ENCODE measurements around the gene SLC6A8.
A peak's percentile ranks its signal among the peaks of the same experiment; 100 is the strongest.

SLC6A8 gene

GRCh38 chrX:153724252-153725038 is 36.7 kb downstream of the SLC6A8 start, which contains the start of the genes ABCD1 and BCAP31:
ABCD1 (plus strand) TSS chrX:153724856; CDS start chrX:153725267, 411 bp downstream.
BCAP31 (minus strand) TSS chrX:153724387; CDS start chrX:153723244, 1,143 bp downstream.
- H3K27ac Mint-ChIP-seq = peak within 1 kb of the TSS; percentile 47 to 91 (median 78)
- peaks cover 6% of the 10 kb centered on the region for H3K27me3 Mint-ChIP-seq (ENCODE audit: low read depth)
- H3K4me1 Mint-ChIP-seq = peaks cover 21% of the 10 kb centered on the region
- TF ChIP-seq CTCF (IDR thresholded peaks at IDR 0.05; ENCODE audit: unreplicated experiment in 3 of 3) = no peak
- H3K4me3 Mint-ChIP-seq = peak within 1 kb of the TSS; percentile 87 to 90 (median 87)
- H3K36me3 Mint-ChIP-seq (ENCODE audit: low read depth) = peaks cover 21% of the 10 kb centered on the region
- peaks cover 12% of the 10 kb centered on the region for H3K9me3 Mint-ChIP-seq

- TF ChIP-seq CTCF (IDR thresholded peaks at IDR 0.05; ENCODE audit: unreplicated experiment in 3 of 3) = no peak
- H3K4me3 Mint-ChIP-seq = peak overlapping the region; percentile 66 to 82 (median 72)
- peaks cover 21% of the 10 kb centered on the region for H3K4me1 Mint-ChIP-seq
- peaks cover 6% of the 10 kb centered on the region for H3K27me3 Mint-ChIP-seq (ENCODE audit: low read depth)
- peaks cover 12% of the 10 kb centered on the region for H3K9me3 Mint-ChIP-seq
- H3K36me3 Mint-ChIP-seq (ENCODE audit: low read depth) = peaks cover 17% of the 10 kb centered on the region
- peak overlapping the region in 1 of 3 experiments; percentile 51 for H3K27ac Mint-ChIP-seq
Observed at GRCh38 chrX:153725039-153725831, 37.5 kb downstream of the SLC6A8 start.

GRCh38 chrX:153725832-153726285 is 38.1 kb downstream of the SLC6A8 start:
- Mint-ChIP-seq H3K36me3 (ENCODE audit: low read depth) (peaks cover 17% of the 10 kb centered on the region), H3K4me1 (peaks cover 21% of the 10 kb centered on the region), H3K9me3 (peaks cover 15% of the 10 kb centered on the region), H3K27ac (peak overlapping the region in 2 of 3 experiments; percentile 51 to 80), H3K27me3 (ENCODE audit: low read depth) (peaks cover 6% of the 10 kb centered on the region), H3K4me3 (peak overlapping the region; percentile 66 to 82 (median 72))
- TF ChIP-seq CTCF (IDR thresholded peaks at IDR 0.05; ENCODE audit: unreplicated experiment in 3 of 3) = no peak

GRCh38 chrX:153726286-153727122 is 38.8 kb downstream of the SLC6A8 start:
- H3K4me1 Mint-ChIP-seq = peaks cover 21% of the 10 kb centered on the region
- TF ChIP-seq CTCF (IDR thresholded peaks at IDR 0.05; ENCODE audit: unreplicated experiment in 3 of 3) = no peak
- peaks cover 22% of the 10 kb centered on the region for H3K9me3 Mint-ChIP-seq
- peak overlapping the region; percentile 51 to 80 (median 57) for H3K27ac Mint-ChIP-seq
- H3K36me3 Mint-ChIP-seq (ENCODE audit: low read depth) = peaks cover 23% of the 10 kb centered on the region
- peaks cover 6% of the 10 kb centered on the region for H3K27me3 Mint-ChIP-seq (ENCODE audit: low read depth)
- H3K4me3 Mint-ChIP-seq = peak overlapping the region; percentile 61 to 82 (median 66)

DNA sequence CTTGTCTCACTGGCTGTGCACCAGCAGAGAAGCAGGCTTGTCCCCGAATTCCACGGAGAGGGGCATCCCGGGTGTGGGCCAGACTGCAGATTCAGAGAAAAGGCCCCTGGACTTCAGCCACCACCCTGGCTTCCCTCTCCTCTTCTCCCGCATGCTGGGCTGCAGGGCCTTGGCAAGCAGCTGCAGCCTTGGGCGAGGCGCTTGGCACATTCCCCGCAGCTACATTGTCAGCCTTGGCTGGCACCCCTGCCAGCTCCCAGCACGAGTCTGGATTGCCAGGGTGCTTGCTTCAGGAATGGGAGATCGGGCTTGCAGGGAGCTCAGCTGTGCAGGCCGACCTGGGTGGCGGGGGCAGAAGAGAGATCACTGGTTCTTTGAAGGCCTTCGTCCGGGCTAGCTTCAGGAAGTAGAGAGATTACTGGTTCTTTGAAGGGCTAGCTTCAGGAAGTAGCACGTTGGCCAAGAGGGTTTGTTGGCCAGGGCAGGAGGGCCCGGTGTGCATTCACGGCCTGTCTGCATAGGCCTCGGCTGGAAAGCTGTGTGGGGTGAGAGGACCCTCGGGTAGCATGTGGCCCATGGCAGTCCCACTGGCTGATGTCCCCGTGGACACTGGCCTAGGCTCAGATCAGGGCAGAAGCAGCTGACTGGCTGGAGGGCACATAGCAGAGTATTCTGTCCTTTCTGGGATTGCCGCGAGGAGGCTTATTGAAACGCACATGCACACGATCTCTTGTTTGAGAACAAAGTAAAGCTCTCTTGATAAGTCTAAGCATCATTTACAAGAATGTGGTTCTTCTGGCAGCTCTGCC is 39.6 kb downstream of the SLC6A8 start:
- H3K4me1 Mint-ChIP-seq = peaks cover 17% of the 10 kb centered on the region
- H3K4me3 Mint-ChIP-seq = peak overlapping the region; percentile 61 to 72 (median 66)
- H3K36me3 Mint-ChIP-seq (ENCODE audit: low read depth) = peaks cover 25% of the 10 kb centered on the region
- H3K9me3 Mint-ChIP-seq = peaks cover 28% of the 10 kb centered on the region
- H3K27me3 Mint-ChIP-seq (ENCODE audit: low read depth) = peaks cover 6% of the 10 kb centered on the region
- no peak for TF ChIP-seq CTCF (IDR thresholded peaks at IDR 0.05; ENCODE audit: unreplicated experiment in 3 of 3)
- H3K27ac Mint-ChIP-seq = peak overlapping the region; percentile 51 to 80 (median 57)
